Measurements from ENCODE around the gene SAFB. TPM values are rescaled to one million over a fixed set of nuclear protein-coding genes. Genes with fewer than 3 reads are reported as not detected.
A peak's percentile ranks its signal among the peaks of the same experiment; 100 is the strongest.

The SAFB gene
- total RNA-seq, 1 donor from 2014 or later = 113 TPM

DNA sequence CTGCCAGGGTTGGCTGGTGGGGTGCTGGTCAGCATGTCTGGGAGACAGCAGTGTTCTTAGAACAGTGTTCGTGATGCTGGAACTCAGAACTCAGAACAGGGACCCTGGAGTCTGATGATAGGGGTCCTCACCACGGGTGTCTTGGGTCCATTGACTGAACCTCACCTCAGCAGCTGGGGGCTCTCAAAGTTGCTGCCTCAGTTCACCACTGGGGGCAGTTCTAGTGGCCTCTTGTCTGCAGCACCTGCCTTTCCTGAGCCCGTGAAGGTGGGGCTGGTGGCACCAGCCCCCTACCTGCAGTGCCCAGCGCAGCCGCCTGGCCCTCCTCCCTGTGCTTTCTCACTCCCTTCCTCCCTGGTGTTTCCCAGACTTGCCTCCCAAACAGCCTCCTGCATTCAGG is 28.5 kb downstream of the SAFB start:
- Mint-ChIP-seq H3K9me3 (ENCODE audit: unreplicated experiment) (no peaks in the 10 kb centered on the region), H3K4me3 (ENCODE audit: unreplicated experiment) (no peak overlapping the region), H3K36me3 (ENCODE audit: low read depth, unreplicated experiment) (peaks cover 62% of the 10 kb centered on the region), H3K27ac (ENCODE audit: unreplicated experiment) (no peak overlapping the region), H3K27me3 (ENCODE audit: unreplicated experiment) (peaks cover 5% of the 10 kb centered on the region), H3K4me1 (ENCODE audit: unreplicated experiment) (no peaks in the 10 kb centered on the region)
- no peak for DNase-seq (ENCODE audit: low spot score)
- TF ChIP-seq, protein P1, sequence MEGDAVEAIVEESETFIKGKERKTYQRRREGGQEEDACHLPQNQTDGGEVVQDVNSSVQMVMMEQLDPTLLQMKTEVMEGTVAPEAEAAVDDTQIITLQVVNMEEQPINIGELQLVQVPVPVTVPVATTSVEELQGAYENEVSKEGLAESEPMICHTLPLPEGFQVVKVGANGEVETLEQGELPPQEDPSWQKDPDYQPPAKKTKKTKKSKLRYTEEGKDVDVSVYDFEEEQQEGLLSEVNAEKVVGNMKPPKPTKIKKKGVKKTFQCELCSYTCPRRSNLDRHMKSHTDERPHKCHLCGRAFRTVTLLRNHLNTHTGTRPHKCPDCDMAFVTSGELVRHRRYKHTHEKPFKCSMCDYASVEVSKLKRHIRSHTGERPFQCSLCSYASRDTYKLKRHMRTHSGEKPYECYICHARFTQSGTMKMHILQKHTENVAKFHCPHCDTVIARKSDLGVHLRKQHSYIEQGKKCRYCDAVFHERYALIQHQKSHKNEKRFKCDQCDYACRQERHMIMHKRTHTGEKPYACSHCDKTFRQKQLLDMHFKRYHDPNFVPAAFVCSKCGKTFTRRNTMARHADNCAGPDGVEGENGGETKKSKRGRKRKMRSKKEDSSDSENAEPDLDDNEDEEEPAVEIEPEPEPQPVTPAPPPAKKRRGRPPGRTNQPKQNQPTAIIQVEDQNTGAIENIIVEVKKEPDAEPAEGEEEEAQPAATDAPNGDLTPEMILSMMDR (IDR thresholded peaks at IDR 0.05; ENCODE audit: unreplicated experiment) = no peak

DNA sequence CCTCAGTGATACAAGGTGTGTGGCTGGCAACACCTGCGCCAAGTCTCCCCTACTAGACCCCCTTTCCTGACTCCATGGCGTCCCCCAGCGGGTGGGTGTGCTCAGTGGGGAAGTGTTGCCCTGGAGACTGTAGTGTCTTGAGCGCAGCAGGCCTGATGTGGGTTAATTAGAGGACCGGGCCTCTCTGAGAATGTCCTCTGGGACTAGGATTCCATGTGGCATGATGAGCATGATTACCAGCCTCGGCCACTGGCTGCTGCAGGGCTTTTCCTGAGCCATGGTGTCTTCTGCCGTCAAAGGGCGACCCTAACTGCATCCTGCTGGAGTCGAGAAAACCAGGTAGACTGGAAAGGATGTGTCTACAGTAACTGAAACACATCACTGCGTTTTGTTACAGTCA is 29.4 kb downstream of the SAFB start:
- TF ChIP-seq, protein P1 (IDR thresholded peaks at IDR 0.05; ENCODE audit: unreplicated experiment) = no peak
- no peaks in the 10 kb centered on the region for H3K4me1 Mint-ChIP-seq (ENCODE audit: unreplicated experiment)
- H3K27me3 Mint-ChIP-seq (ENCODE audit: unreplicated experiment) = peaks cover 3% of the 10 kb centered on the region
- H3K36me3 Mint-ChIP-seq (ENCODE audit: low read depth, unreplicated experiment) = peaks cover 58% of the 10 kb centered on the region
- H3K27ac Mint-ChIP-seq (ENCODE audit: unreplicated experiment) = peak overlapping the region; percentile 18
- no peaks in the 10 kb centered on the region for H3K9me3 Mint-ChIP-seq (ENCODE audit: unreplicated experiment)
- no peak for DNase-seq (ENCODE audit: low spot score)
- H3K4me3 Mint-ChIP-seq (ENCODE audit: unreplicated experiment) = peak overlapping the region; percentile 76

DNA sequence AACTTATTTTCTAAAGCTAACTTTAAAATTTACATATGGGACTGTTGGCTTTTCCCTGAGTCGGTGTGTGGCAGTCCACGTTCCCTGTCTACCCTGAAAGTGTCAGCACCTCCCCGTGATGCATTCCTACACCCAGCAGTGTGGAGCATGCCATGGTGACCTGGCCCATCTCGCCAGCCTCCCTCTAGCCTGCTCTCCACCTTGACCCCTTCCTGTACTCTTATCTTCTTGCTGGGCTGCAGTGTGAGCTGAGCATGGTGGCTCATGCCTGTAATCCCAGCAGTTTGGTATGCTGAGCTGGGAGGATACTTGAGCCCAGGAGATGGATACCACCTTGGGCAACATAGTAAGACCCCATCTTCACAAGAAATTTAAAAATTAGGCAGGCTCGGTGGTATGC is 32.0 kb downstream of the SAFB start:
- Mint-ChIP-seq H3K4me1 (ENCODE audit: unreplicated experiment) (no peaks in the 10 kb centered on the region), H3K27ac (ENCODE audit: unreplicated experiment) (peak overlapping the region; percentile 5), H3K27me3 (ENCODE audit: unreplicated experiment) (peaks cover 4% of the 10 kb centered on the region), H3K4me3 (ENCODE audit: unreplicated experiment) (no peak overlapping the region), H3K9me3 (ENCODE audit: unreplicated experiment) (no peaks in the 10 kb centered on the region), H3K36me3 (ENCODE audit: low read depth, unreplicated experiment) (peaks cover 46% of the 10 kb centered on the region)
- TF ChIP-seq, protein P1 (IDR thresholded peaks at IDR 0.05; ENCODE audit: unreplicated experiment) = no peak
- no peak for DNase-seq (ENCODE audit: low spot score)

DNA sequence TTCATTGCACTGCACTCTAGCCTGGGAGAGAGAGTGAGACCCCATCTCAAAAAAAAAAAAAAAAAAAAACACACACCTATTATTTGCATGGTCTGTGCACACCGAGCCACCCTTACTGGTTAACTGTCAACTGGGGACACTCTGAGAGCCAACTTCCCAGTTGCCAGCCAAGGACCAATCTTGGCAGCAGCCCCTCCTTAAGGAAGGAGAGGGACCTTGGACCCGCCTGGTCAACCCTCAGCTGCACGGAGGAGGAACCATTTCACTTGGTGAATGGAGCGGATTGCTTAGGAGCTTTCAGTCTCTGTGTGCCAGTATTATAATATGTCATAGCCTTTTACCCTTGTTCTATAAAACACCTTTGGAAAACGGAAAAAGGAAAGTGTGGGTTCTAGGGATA is 32.5 kb downstream of the SAFB start:
- Mint-ChIP-seq H3K9me3 (ENCODE audit: unreplicated experiment) (no peaks in the 10 kb centered on the region), H3K27me3 (ENCODE audit: unreplicated experiment) (peaks cover 4% of the 10 kb centered on the region), H3K36me3 (ENCODE audit: low read depth, unreplicated experiment) (peaks cover 45% of the 10 kb centered on the region), H3K4me3 (ENCODE audit: unreplicated experiment) (no peak overlapping the region), H3K27ac (ENCODE audit: unreplicated experiment) (no peak overlapping the region), H3K4me1 (ENCODE audit: unreplicated experiment) (no peaks in the 10 kb centered on the region)
- DNase-seq (ENCODE audit: low spot score) = no peak
- TF ChIP-seq, protein P1 (IDR thresholded peaks at IDR 0.05; ENCODE audit: unreplicated experiment) = no peak

DNA sequence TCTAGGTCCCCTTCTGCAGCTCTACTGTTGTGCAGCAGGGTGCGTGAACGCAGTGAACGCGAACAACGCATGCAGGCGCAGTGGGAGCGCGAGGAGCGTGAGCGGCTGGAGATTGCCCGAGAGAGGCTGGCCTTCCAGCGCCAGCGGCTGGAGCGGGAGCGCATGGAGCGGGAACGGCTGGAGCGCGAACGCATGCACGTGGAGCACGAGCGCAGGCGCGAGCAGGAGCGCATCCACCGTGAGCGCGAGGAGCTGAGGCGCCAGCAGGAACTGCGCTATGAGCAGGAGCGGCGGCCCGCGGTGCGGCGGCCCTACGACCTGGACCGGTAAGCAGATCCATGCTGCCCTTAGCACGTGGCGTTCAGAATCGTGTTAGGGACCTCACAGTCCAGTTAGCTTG is 38.6 kb downstream of the SAFB start:
- peaks cover 4% of the 10 kb centered on the region for H3K27me3 Mint-ChIP-seq (ENCODE audit: unreplicated experiment)
- H3K4me3 Mint-ChIP-seq (ENCODE audit: unreplicated experiment) = peak overlapping the region; percentile 56
- no peaks in the 10 kb centered on the region for H3K4me1 Mint-ChIP-seq (ENCODE audit: unreplicated experiment)
- no peaks in the 10 kb centered on the region for H3K9me3 Mint-ChIP-seq (ENCODE audit: unreplicated experiment)
- no peak overlapping the region for H3K27ac Mint-ChIP-seq (ENCODE audit: unreplicated experiment)
- TF ChIP-seq, protein P1 (IDR thresholded peaks at IDR 0.05; ENCODE audit: unreplicated experiment) = no peak
- no peak for DNase-seq (ENCODE audit: low spot score)
- H3K36me3 Mint-ChIP-seq (ENCODE audit: low read depth, unreplicated experiment) = peaks cover 31% of the 10 kb centered on the region
